HepG2 (cell line): ENCODE measurements around the gene C10orf67. TPM values are rescaled to one million over a fixed set of nuclear protein-coding genes. Genes with fewer than 3 reads are reported as not detected.

Experiments
- ATAC-seq: fragments of 200-7000 bp; cut with Tn5 transposase; 3 replicates; pipeline ENCODE4 v1.9.1; 2020; ENCODE audit warnings: mild to moderate bottlenecking, moderate library complexity
- BruUV-seq: library from RNA; stranded (reverse); fragments of 400-500 nt; replicated peaks from 2 replicates; lab custom pipeline; 2021; lab: Mats Ljungman, UMichigan
- CTCF ChIA-PET: fragments of 300-600 bp; formaldehyde crosslinking; extraction: SDS; loops from one replicate; lab custom pipeline; 2021; ENCODE audit warnings: low total read pairs, inconsistent platforms, low intra/inter-chr PET ratio; lab: Yijun Ruan, JAX
- POLR2A ChIA-PET: fragments of 350-600 bp; sonication (Branson Sonifier 250); formaldehyde crosslinking; loops from one replicate; lab custom pipeline; 2020; ENCODE audit warnings: antibody characterized with exemption, inconsistent platforms; lab: Yijun Ruan, JAX
- DNase-seq: peaks from one replicate; pipeline ENCODE4 v3.0.0-alpha.2; 2015; ENCODE audit warnings: low spot score
- FAIRE-seq: peaks from 3 replicates; lab custom pipeline; 2011; peaks lifted over from hg19 to GRCh38; lab: Jason Lieb, UNC
- H2AFZ ChIP-seq: one replicate; pipeline ENCODE4 v1.6.1; 2011; ENCODE audit warnings: low read length, inconsistent platforms
- H3K27ac ChIP-seq: fragments of 300-600 bp; 3 replicates; pipeline ENCODE4 v1.8.0; 2011; ENCODE audit warnings: mixed run types, mild to moderate bottlenecking, mixed read lengths, low read length, inconsistent platforms; ENCODE audit not compliant: insufficient read depth; ENCODE audit errors: extremely low read length
- H3K27me3 ChIP-seq, 2 experiments: fragments of 200-600 bp in 1 of 2; 2 replicates in 1 of 2; 3 replicates in 1 of 2; pipeline versions ENCODE4 v1.6.0 to v1.8.0; 2011; ENCODE audit warnings: low read length in 2 of 2, mild to moderate bottlenecking in 2 of 2, moderate library complexity in 2 of 2, inconsistent platforms in 1 of 2; ENCODE audit not compliant: insufficient read depth in 2 of 2, control insufficient read depth in 1 of 2
- H3K36me3 ChIP-seq, 2 experiments: fragments of 200-600 bp in 1 of 2; replicated peaks in 1 of 2; 2 replicates in 1 of 2; 3 replicates in 1 of 2; pipeline versions ENCODE4 v1.5.1 to v1.8.0; 2011; ENCODE audit warnings: low read length in 2 of 2, inconsistent platforms in 1 of 2; ENCODE audit not compliant: insufficient read depth in 2 of 2, control insufficient read depth in 1 of 2
- H3K4me1 ChIP-seq: 2 replicates; pipeline ENCODE4 v1.5.1; 2012; ENCODE audit warnings: low read length, inconsistent platforms; ENCODE audit not compliant: insufficient read depth
- H3K4me2 ChIP-seq: 2 replicates; pipeline ENCODE4 v1.6.0; 2011; ENCODE audit warnings: low read depth, low read length, inconsistent platforms
- H3K4me3 ChIP-seq, 3 experiments: fragments of 200-600 bp in 1 of 3; sonication (generic), shearing (Covaris generic) in 1 of 3; replicated peaks in 1 of 3; 2 replicates each; pipeline ENCODE4 v1.5.1; 2011 to 2016; ENCODE audit warnings: low read length in 3 of 3, inconsistent platforms in 2 of 3, low read depth in 2 of 3, mild to moderate bottlenecking in 2 of 3, control low read depth in 1 of 3, mixed read lengths in 1 of 3; ENCODE audit not compliant: insufficient read depth in 1 of 3
- H3K79me2 ChIP-seq: one replicate; pipeline ENCODE4 v1.6.1; 2011; ENCODE audit warnings: low read length, inconsistent platforms; ENCODE audit not compliant: insufficient read depth
- H3K9ac ChIP-seq: 2 replicates; pipeline ENCODE4 v1.6.0; 2011; ENCODE audit warnings: mild to moderate bottlenecking, low read depth, low read length, inconsistent platforms; ENCODE audit not compliant: insufficient read depth
- H3K9me3 ChIP-seq: 2 replicates; pipeline ENCODE4 v1.5.1; 2012; ENCODE audit warnings: mild to moderate bottlenecking, low read length
- H4K20me1 ChIP-seq: 2 replicates; pipeline ENCODE4 v1.6.0; 2011; ENCODE audit warnings: inconsistent platforms, mild to moderate bottlenecking, low read length, moderate library complexity; ENCODE audit not compliant: insufficient read depth
- ATF7 ChIP-seq, 2 experiments: fragments of 450-650 bp in 1 of 2; sonication (generic) in 1 of 2; formaldehyde crosslinking in 1 of 2; IDR thresholded peaks; 2 replicates each; pipeline versions ENCODE4 v1.4.0 to v1.6.1; 2016 to 2020; ENCODE audit warnings: antibody characterized with exemption in 1 of 2, mild to moderate bottlenecking in 1 of 2, missing genetic modification reagents in 1 of 2
- BCL6 ChIP-seq: IDR thresholded peaks from 2 replicates; pipeline ENCODE4 v1.6.1; 2016; ENCODE audit warnings: missing genetic modification reagents, missing compliant biosample characterization
- FIP1L1 ChIP-seq: fragments of 200-400 bp; formaldehyde crosslinking; IDR thresholded peaks from 2 replicates; pipeline ENCODE4 v1.6.1; 2018; ENCODE audit warnings: low read depth, mild to moderate bottlenecking, low read length, moderate library complexity, borderline replicate concordance; ENCODE audit not compliant: insufficient read depth
- FOXO1 ChIP-seq: sonication (generic); formaldehyde crosslinking; IDR thresholded peaks from 2 replicates; pipeline ENCODE4 v1.4.0; 2020; ENCODE audit warnings: missing genetic modification reagents
- HINFP ChIP-seq: sonication (generic); formaldehyde crosslinking; IDR thresholded peaks from 2 replicates; pipeline ENCODE4 v1.4.0; 2020; ENCODE audit warnings: low read depth, mild to moderate bottlenecking, missing genetic modification reagents
- HOXA7 ChIP-seq: sonication (generic); formaldehyde crosslinking; IDR thresholded peaks from 2 replicates; pipeline ENCODE4 v1.8.1; 2022; ENCODE audit warnings: mild to moderate bottlenecking, missing genetic modification reagents, moderate library complexity
- NPAS2 ChIP-seq: sonication (generic); formaldehyde crosslinking; IDR thresholded peaks from 2 replicates; pipeline ENCODE4 v1.8.0; 2022; ENCODE audit warnings: mild to moderate bottlenecking, missing genetic modification reagents, borderline replicate concordance
- NR0B2 ChIP-seq: sonication (generic); formaldehyde crosslinking; IDR thresholded peaks from 2 replicates; pipeline ENCODE4 v1.4.0; 2020; ENCODE audit warnings: mild to moderate bottlenecking, missing genetic modification reagents
- POGZ ChIP-seq: sonication (generic); formaldehyde crosslinking; IDR thresholded peaks from 2 replicates; pipeline ENCODE4 v1.4.0; 2020; ENCODE audit warnings: mild to moderate bottlenecking, missing genetic modification reagents
- REPIN1 ChIP-seq: sonication (generic); formaldehyde crosslinking; IDR thresholded peaks from 2 replicates; pipeline ENCODE4 v1.8.0; 2022; ENCODE audit warnings: missing genetic modification reagents, low read depth, mild to moderate bottlenecking, borderline replicate concordance
- SRSF1 ChIP-seq: fragments of 200-400 bp; formaldehyde crosslinking; optimal IDR thresholded peaks from 2 replicates; pipeline ENCODE3; 2017; ENCODE audit warnings: mild to moderate bottlenecking, low read depth, low read length, moderate library complexity
- SRSF9 ChIP-seq: fragments of 200-400 bp; formaldehyde crosslinking; IDR thresholded peaks from 2 replicates; pipeline ENCODE4 v1.6.1; 2018; ENCODE audit warnings: borderline replicate concordance, mild to moderate bottlenecking, low read depth, low read length; ENCODE audit not compliant: insufficient read depth, poor library complexity, severe bottlenecking
- SYNCRIP ChIP-seq: fragments of 200-400 bp; formaldehyde crosslinking; IDR thresholded peaks from 2 replicates; pipeline ENCODE4 v1.6.1; 2018; ENCODE audit warnings: mild to moderate bottlenecking, low read depth, low read length; ENCODE audit not compliant: insufficient read depth
- ZFYVE20 ChIP-seq: sonication (generic); formaldehyde crosslinking; IDR thresholded peaks from 2 replicates; pipeline ENCODE4 v1.8.0; 2023; ENCODE audit warnings: low read depth, mild to moderate bottlenecking, moderate library complexity, missing genetic modification reagents, borderline replicate concordance
- ZNF12 ChIP-seq: sonication (generic); formaldehyde crosslinking; IDR thresholded peaks from 2 replicates; pipeline ENCODE4 v1.5.0; 2020; ENCODE audit warnings: missing genetic modification reagents
- ZNF367 ChIP-seq: sonication (generic); formaldehyde crosslinking; IDR thresholded peaks from 2 replicates; pipeline ENCODE4 v1.4.0; 2020; ENCODE audit warnings: missing genetic modification reagents, borderline replicate concordance
- ZNF562 ChIP-seq: sonication (generic); formaldehyde crosslinking; IDR thresholded peaks from 2 replicates; pipeline ENCODE4 v1.8.0; 2022; ENCODE audit warnings: missing genetic modification reagents, borderline replicate concordance
- ZNF598 ChIP-seq: sonication (generic); formaldehyde crosslinking; IDR thresholded peaks from 2 replicates; pipeline ENCODE4 v1.5.1; 2020; ENCODE audit warnings: mild to moderate bottlenecking, missing genetic modification reagents, borderline replicate concordance
- ZNF614 ChIP-seq: IDR thresholded peaks from 2 replicates; pipeline ENCODE4 v1.6.1; 2018; ENCODE audit warnings: missing biosample characterization, missing genetic modification reagents, inconsistent platforms, borderline replicate concordance
- WGBS: methylation state at CpG from one replicate; pipeline ENCODE4 v1.1.6; 2017; ENCODE audit warnings: low lambda C conversion rate; 5-methylcytosine and 5-hydroxymethylcytosine counted together
- in situ Hi-C: cut with HindIII; loops from 2 replicates; pipeline ENCODE4 v1.10.0; 2017; ENCODE audit warnings: low pct_unique_long_range_greater_than_20kb; ENCODE audit not compliant: extremely low pct_ligation_motif_present
- intact Hi-C: fragments of 100-400 bp; cut with micrococcal nuclease; formaldehyde crosslinking; loops from one replicate; pipeline ENCODE4 v1.10.0; 2022; ENCODE audit not compliant: unreplicated experiment
- polyA plus RNA-seq, 8 experiments: library from polyadenylated mRNA; depleted of rRNA in 3 of 8; stranded (reverse) in 7 of 8; unstranded in 1 of 8; fragments of >200 nt; fragmentation: Illumina TruSeq in 4 of 8; extraction: Trizol in 4 of 8; gene quantifications; 2 replicates each; pipeline versions ENCODE4 v1.2.1 to v1.2.3, GENCODE V29; 2011 to 2016; ENCODE audit warnings: low read depth in 4 of 8, missing spikeins in 1 of 8, mixed read lengths in 1 of 8; ENCODE audit not compliant: insufficient read depth in 1 of 8
- total RNA-seq, 5 experiments: library from RNA; depleted of rRNA; stranded (reverse); fragments of >200 nt; fragmentation: Illumina TruSeq; extraction: Trizol; gene quantifications; 2 replicates each; pipeline ENCODE4 v1.2.3, GENCODE V29; 2016; ENCODE audit warnings: low read depth in 1 of 5
- TF ChIP-seq, protein P1 (sequence below): sonication (generic); formaldehyde crosslinking; IDR thresholded peaks from 2 replicates; pipeline ENCODE4 v1.5.0; 2020; ENCODE audit warnings: mild to moderate bottlenecking, low read depth, missing genetic modification reagents, borderline replicate concordance

Gene C10orf67
- total and polyA plus RNA-seq, 2 of the 13 experiments (the other 11 are each of a cell fraction or from before 2014, with no cell fraction given): not detected

DNA sequence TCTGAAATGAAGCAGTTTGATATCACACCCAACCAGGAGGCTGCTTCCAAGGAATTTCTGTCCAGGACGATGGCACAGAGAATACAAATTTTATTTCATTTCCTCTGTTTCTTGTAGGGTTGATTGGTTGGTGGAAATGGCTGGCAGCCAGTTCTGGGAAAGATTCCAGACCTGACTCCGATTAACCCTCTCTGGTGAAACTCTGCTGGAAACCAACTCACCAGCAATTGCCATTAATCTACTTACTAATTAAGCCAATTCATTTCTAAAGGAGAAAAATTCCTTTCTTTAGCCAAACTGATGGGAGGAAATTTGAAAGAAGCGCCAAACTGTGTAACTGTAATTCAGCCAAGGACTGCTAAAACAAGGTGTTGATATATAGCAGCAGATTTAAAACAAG lies 141.8 kb downstream of the C10orf67 start:
- WGBS: 0% methylated on average over 3 of the region's 3 CpGs
- BruUV-seq: no TSS peak
- intact Hi-C loops: no loop called here
- TF ChIP-seq, protein P1, sequence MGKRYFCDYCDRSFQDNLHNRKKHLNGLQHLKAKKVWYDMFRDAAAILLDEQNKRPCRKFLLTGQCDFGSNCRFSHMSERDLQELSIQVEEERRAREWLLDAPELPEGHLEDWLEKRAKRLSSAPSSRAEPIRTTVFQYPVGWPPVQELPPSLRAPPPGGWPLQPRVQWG (CRISPR knock-in tag): no peak
- TF ChIP-seq FIP1L1: no peak
- TF ChIP-seq FOXO1 (CRISPR knock-in tag): no peak
- no peak for TF ChIP-seq ZNF367 (CRISPR knock-in tag)
- TF ChIP-seq ZNF12 (CRISPR knock-in tag): no peak
- no peak for TF ChIP-seq REPIN1 (CRISPR knock-in tag)
- TF ChIP-seq HOXA7: no peak
- no peak for TF ChIP-seq ZFYVE20 (CRISPR knock-in tag)
- TF ChIP-seq SYNCRIP: no peak
- TF ChIP-seq NPAS2 (CRISPR knock-in tag): no peak
- TF ChIP-seq ZNF614: no peak
- no peak for TF ChIP-seq BCL6
- TF ChIP-seq HINFP (CRISPR knock-in tag): no peak
- no peak for TF ChIP-seq ZNF598
- no peak for TF ChIP-seq NR0B2 (CRISPR knock-in tag)
- TF ChIP-seq ZNF562 (CRISPR knock-in tag): no peak
- TF ChIP-seq SRSF1: no peak
- no peak for TF ChIP-seq ATF7 (IDR thresholded peaks at IDR 0.05)
- TF ChIP-seq ATF7 (CRISPR knock-in tag; IDR thresholded peaks at IDR 0.05): no peak
- TF ChIP-seq POGZ (CRISPR knock-in tag): no peak
- no peak for TF ChIP-seq SRSF9
- TF ChIP-seq, all 625 proteins: peak for 0
- FAIRE-seq (no peak), DNase-seq (no peak), ATAC-seq (no peak)
- no peaks in the 10 kb centered on the region for H4K20me1 ChIP-seq
- H3K27me3 ChIP-seq: peaks cover 1 to 60% of the 10 kb centered on the region in 2 experiments; a peak in 4 of 5 replicates
- in situ Hi-C loops: no loop called here
- ChIA-PET POLR2A (no interaction called here), CTCF (no interaction called here)
- no peak overlapping the region for H3K4me2 ChIP-seq
- no peaks in the 10 kb centered on the region for H3K36me3 ChIP-seq
- H3K4me3 ChIP-seq: no peak overlapping the region
- no peaks in the 10 kb centered on the region for H3K9me3 ChIP-seq
- H3K27ac ChIP-seq: no peak overlapping the region
- H2AFZ ChIP-seq: no peak overlapping the region
- peaks cover 17% of the 10 kb centered on the region for H3K4me1 ChIP-seq
- no peaks in the 10 kb centered on the region for H3K79me2 ChIP-seq
- no peak overlapping the region for H3K9ac ChIP-seq
